Activated CD8-positive, alpha-beta memory T cell treated with anti-CD3 and anti-CD28 coated beads for 24 hours (primary cell): ENCODE measurements around the gene FOXJ3.

Source experiments
- DNase-seq: peaks from one replicate; pipeline ENCODE4 v3.0.0-alpha.2; 2020

Gene FOXJ3

GRCh38 chr1:42333662-42334239 lies 1.3 kb downstream of the FOXJ3 start:
- no peak for DNase-seq

GRCh38 chr1:42332877-42333276 lies 2.2 kb downstream of the FOXJ3 start:
- DNase-seq = no peak

- no peak for DNase-seq
These were observed 4.8 kb downstream of the FOXJ3 start for GRCh38 chr1:42330215-42330614.

GRCh38 chr1:42328916-42329496 lies 6.0 kb downstream of the FOXJ3 start:
- no peak for DNase-seq

GRCh38 chr1:42328047-42328625 lies 6.9 kb downstream of the FOXJ3 start:
- DNase-seq = no peak

- DNase-seq = no peak
These were observed 10.0 kb downstream of the FOXJ3 start for GRCh38 chr1:42325014-42325402.

GRCh38 chr1:42324398-42325013 lies 10.5 kb downstream of the FOXJ3 start:
- DNase-seq = no peak

- no peak for DNase-seq
These were observed 11.5 kb downstream of the FOXJ3 start for GRCh38 chr1:42323551-42323950.

- no peak for DNase-seq
These were observed 12.5 kb downstream of the FOXJ3 start for GRCh38 chr1:42322577-42322976.

GRCh38 chr1:42321731-42322130 lies 13.3 kb downstream of the FOXJ3 start:
- no peak for DNase-seq

GRCh38 chr1:42320708-42321107 lies 14.3 kb downstream of the FOXJ3 start:
- no peak for DNase-seq

GRCh38 chr1:42319871-42320484 lies 15.1 kb downstream of the FOXJ3 start:
- DNase-seq = no peak

- DNase-seq = no peak
These were observed 15.7 kb downstream of the FOXJ3 start for GRCh38 chr1:42319128-42319851.

- no peak for DNase-seq
These were observed 16.4 kb downstream of the FOXJ3 start for GRCh38 chr1:42318601-42319000.

GRCh38 chr1:42317308-42317707 lies 17.7 kb downstream of the FOXJ3 start:
- no peak for DNase-seq

GRCh38 chr1:42316292-42316691 lies 18.7 kb downstream of the FOXJ3 start:
- no peak for DNase-seq

- DNase-seq = no peak
These were observed 19.5 kb downstream of the FOXJ3 start for GRCh38 chr1:42315500-42315899.

- DNase-seq = no peak
These were observed 21.1 kb downstream of the FOXJ3 start for GRCh38 chr1:42313970-42314369.

GRCh38 chr1:42312576-42313212 lies 22.3 kb downstream of the FOXJ3 start:
- DNase-seq = no peak

- no peak for DNase-seq
These were observed 23.1 kb downstream of the FOXJ3 start for GRCh38 chr1:42311897-42312296.

- no peak for DNase-seq
These were observed 23.9 kb downstream of the FOXJ3 start for GRCh38 chr1:42311138-42311537.

GRCh38 chr1:42306977-42307376 lies 28.1 kb downstream of the FOXJ3 start:
- no peak for DNase-seq

GRCh38 chr1:42305639-42306038 lies 29.4 kb downstream of the FOXJ3 start:
- no peak for DNase-seq
